Measurements from ENCODE around the gene STXBP6.
"Not testable (repeated sequence)": the region's sequence is repeated elsewhere in the genome, so short reads cannot be mapped to it uniquely, and the experiment has no call there.

Gene STXBP6

GRCh38 chr14:24806061-24806678, 243.8 kb downstream of the STXBP6 start:
- TF ChIP-seq, protein P1, sequence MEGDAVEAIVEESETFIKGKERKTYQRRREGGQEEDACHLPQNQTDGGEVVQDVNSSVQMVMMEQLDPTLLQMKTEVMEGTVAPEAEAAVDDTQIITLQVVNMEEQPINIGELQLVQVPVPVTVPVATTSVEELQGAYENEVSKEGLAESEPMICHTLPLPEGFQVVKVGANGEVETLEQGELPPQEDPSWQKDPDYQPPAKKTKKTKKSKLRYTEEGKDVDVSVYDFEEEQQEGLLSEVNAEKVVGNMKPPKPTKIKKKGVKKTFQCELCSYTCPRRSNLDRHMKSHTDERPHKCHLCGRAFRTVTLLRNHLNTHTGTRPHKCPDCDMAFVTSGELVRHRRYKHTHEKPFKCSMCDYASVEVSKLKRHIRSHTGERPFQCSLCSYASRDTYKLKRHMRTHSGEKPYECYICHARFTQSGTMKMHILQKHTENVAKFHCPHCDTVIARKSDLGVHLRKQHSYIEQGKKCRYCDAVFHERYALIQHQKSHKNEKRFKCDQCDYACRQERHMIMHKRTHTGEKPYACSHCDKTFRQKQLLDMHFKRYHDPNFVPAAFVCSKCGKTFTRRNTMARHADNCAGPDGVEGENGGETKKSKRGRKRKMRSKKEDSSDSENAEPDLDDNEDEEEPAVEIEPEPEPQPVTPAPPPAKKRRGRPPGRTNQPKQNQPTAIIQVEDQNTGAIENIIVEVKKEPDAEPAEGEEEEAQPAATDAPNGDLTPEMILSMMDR (IDR thresholded peaks at IDR 0.05; ENCODE audit: low read depth, low read length) = peak; percentile 79
- TF ChIP-seq POLR2A (IDR thresholded peaks at IDR 0.05; ENCODE audit: extremely low read depth, insufficient read length) (no peak), MAX (IDR thresholded peaks at IDR 0.05; ENCODE audit: low read depth, low read length) (0 out of 2 replicates have a peak, but pooled peaks have one; percentile 59)
- no peak overlapping the region for H3K4me3 ChIP-seq (ENCODE audit: low read depth, low read length)
- DNase-seq (ENCODE audit: low read depth) = peak; percentile 51

DNA sequence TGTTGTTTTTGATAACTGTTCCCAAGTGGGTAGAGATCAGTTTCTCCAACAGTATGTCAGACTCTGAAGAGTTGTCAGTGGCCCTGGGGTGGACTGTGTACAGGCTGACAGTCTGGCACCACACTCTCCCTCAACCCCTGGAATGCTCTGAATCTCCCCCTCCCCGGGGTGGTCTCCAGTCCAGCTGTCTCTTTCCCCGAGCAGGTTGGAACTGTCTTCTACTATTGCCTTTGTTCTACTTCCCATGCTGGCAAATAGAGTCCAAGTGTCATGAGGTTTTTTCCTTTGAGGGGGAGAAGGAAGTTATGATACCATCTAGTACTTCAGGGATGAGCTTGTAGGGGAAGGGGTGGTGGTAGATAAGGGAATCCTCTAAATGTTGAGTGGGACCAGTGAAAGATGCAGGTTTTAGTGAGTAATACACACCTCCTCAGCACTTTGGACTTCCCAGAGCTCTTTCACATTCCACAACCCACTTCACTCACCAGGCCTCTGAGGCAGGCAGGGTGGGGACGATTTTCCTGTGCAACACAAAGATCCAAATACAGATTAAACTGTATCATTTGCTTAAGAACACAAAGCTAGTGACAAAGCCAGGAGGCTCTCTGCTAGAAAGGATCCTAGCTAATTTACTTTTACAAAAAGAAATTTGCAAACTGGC, 245.3 kb downstream of the STXBP6 start:
- no peak overlapping the region for H3K4me3 ChIP-seq (ENCODE audit: low read depth, low read length)
- no peak for DNase-seq (ENCODE audit: low read depth)
- TF ChIP-seq, protein P1 (IDR thresholded peaks at IDR 0.05; ENCODE audit: low read depth, low read length) = no peak
- TF ChIP-seq MYC (IDR thresholded peaks at IDR 0.05; ENCODE audit: low read depth, low read length) (no peak), POLR2A (IDR thresholded peaks at IDR 0.05; ENCODE audit: extremely low read depth, insufficient read length) (no peak), MAX (IDR thresholded peaks at IDR 0.05; ENCODE audit: low read depth, low read length) (no peak)

DNA sequence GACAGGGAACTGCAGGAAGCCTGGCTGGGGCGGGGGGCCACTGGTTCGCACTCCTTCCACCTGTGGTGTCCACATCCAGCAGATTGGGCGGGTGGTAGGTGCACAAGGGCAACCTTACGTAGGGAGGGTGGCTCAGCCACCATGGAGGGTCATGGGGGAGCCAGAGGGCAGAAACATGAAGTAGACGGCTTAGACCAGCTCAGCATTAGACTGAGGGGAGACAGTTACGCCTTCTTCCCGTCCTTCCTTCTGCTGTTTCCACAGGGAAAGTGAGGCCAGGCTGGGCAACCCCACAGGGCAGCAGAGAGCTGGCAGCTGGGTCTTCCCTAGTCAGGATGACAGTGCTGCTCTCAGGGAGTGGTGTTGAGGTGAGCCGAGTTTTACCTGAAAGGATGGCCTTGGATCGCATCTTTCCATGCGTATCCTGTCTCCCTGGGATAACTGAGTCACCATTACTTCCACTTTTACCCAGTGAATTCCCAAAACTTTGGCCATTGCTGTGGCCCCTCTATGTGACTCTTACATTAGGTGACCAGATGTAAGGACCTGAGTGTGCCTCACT, 245.9 kb downstream of the STXBP6 start:
- no peak overlapping the region for H3K4me3 ChIP-seq (ENCODE audit: low read depth, low read length)
- TF ChIP-seq, protein P1 (IDR thresholded peaks at IDR 0.05; ENCODE audit: low read depth, low read length) = no peak
- TF ChIP-seq MYC (IDR thresholded peaks at IDR 0.05; ENCODE audit: low read depth, low read length) (no peak), MAX (IDR thresholded peaks at IDR 0.05; ENCODE audit: low read depth, low read length) (no peak), POLR2A (IDR thresholded peaks at IDR 0.05; ENCODE audit: extremely low read depth, insufficient read length) (no peak)
- DNase-seq (ENCODE audit: low read depth) = no peak

- not testable (repeated sequence) for DNase-seq (ENCODE audit: low read depth); H3K4me3 ChIP-seq (ENCODE audit: low read depth, low read length)
Measured at GRCh38 chr14:24803426-24803825, 246.5 kb downstream of the STXBP6 start.

DNA sequence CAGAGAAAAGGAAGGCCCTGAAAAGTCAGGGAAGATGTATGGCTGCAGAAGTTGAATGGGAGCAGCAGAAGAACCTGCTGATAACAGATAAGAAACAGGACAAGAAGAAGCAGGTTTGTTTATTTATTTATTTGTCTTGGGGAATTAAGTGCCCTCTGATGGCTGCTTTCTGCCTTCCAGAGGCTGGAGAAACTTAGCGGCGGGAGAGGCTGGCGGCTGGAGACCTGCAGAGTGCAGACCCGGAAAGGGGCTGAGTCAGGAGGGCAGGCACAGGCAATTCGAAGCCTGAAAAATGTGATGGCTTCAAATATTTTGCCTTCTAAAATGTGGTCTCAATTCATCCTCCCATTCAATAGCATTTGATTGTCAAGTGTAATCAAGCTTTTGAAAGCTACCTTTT, 247.7 kb downstream of the STXBP6 start:
- no peak for DNase-seq (ENCODE audit: low read depth)

DNA sequence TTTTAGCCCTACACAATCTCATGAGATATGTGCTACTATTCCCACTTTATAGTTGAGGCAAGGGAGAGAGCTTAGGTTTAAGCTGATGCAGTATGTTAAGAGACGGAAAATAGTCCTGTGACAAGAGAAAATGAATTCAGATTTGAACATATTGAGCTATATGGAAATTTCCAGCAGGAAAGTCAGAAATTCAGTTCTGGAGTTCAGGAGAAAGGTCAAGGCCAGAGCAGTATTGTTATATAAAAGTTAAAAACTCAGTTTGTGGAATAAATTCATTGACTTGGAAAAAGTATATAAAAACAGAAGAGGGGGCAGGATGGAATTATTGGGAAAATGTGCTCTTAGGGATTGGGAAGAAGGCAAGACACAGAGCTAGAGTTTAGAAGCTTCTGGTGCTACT, 248.9 kb downstream of the STXBP6 start:
- H3K4me3 ChIP-seq (ENCODE audit: low read depth, low read length) = no peak overlapping the region
- TF ChIP-seq MYC (IDR thresholded peaks at IDR 0.05; ENCODE audit: low read depth, low read length) (no peak), MAX (IDR thresholded peaks at IDR 0.05; ENCODE audit: low read depth, low read length) (no peak)
- DNase-seq (ENCODE audit: low read depth) = no peak

More for the DNA sequence above, 247.7 kb downstream of the STXBP6 start:
- H3K4me3 ChIP-seq (ENCODE audit: low read depth, low read length) = no peak overlapping the region
- TF ChIP-seq MYC (IDR thresholded peaks at IDR 0.05; ENCODE audit: low read depth, low read length) (no peak), MAX (IDR thresholded peaks at IDR 0.05; ENCODE audit: low read depth, low read length) (no peak), POLR2A (IDR thresholded peaks at IDR 0.05; ENCODE audit: extremely low read depth, insufficient read length) (no peak)
- TF ChIP-seq, protein P1 (IDR thresholded peaks at IDR 0.05; ENCODE audit: low read depth, low read length) = no peak

Data from NB4 (cell line).